ENCODE data around the gene SLC4A5.

GRCh38 chr2:74221091-74221490 is 122.1 kb downstream of the SLC4A5 start:
- TF ChIP-seq CTCF (IDR thresholded peaks at IDR 0.05) (no peak), POLR2AphosphoS5 (IDR thresholded peaks at IDR 0.05) (no peak), POLR2A (IDR thresholded peaks at IDR 0.05) (no peak), EP300 (IDR thresholded peaks at IDR 0.05) (no peak)
